B cell (primary cell): Measurements from ENCODE around the gene LDLRAD3. TPM values are rescaled to one million over a fixed set of nuclear protein-coding genes. Genes with fewer than 3 reads are reported as not detected.

Experiments
- ATAC-seq: fragments of 200-7000 bp; cut with Tn5 transposase; one replicate; pipeline ENCODE4 v1.10.0; 2021; ENCODE audit warnings: low read depth, mild to moderate bottlenecking, moderate number of reproducible peaks, moderate library complexity
- CTCF ChIA-PET: fragments of 350-600 bp; sonication (Branson Sonifier 250); formaldehyde crosslinking; loops from one replicate; lab custom pipeline; 2021; ENCODE audit warnings: antibody characterized with exemption, inconsistent platforms; lab: Charles Lee
- POLR2A ChIA-PET: fragments of 350-600 bp; sonication (Branson Sonifier 250); formaldehyde crosslinking; loops from one replicate; lab custom pipeline; 2021; ENCODE audit warnings: antibody characterized with exemption; lab: Charles Lee
- DNase-seq: peaks from one replicate; pipeline ENCODE4 v3.0.0; 2013
- H2AFZ ChIP-seq: 2 replicates; pipeline ENCODE4 v1.6.1; 2012; ENCODE audit warnings: mild to moderate bottlenecking, low read depth, low read length; ENCODE audit not compliant: insufficient read depth, poor library complexity, severe bottlenecking
- H3K27ac ChIP-seq, 2 donors: 1 replicate in 1 of 2; 2 replicates in 1 of 2; pipeline ENCODE4 v1.5.1; 2012 to 2013; ENCODE audit warnings: low read length in 2 of 2, mild to moderate bottlenecking in 2 of 2, moderate library complexity in 1 of 2
- H3K27me3 ChIP-seq, 4 experiments: fragments of 200-600 bp in 1 of 4; sonication (generic) in 1 of 4; replicated peaks in 1 of 4; 1 replicate in 2 of 4; 2 replicates in 2 of 4; pipeline versions ENCODE4 v1.6.1 to v1.7.0; 2013 to 2016; ENCODE audit warnings: low read length in 3 of 4, mild to moderate bottlenecking in 2 of 4, mixed read lengths in 1 of 4, moderate library complexity in 1 of 4; ENCODE audit not compliant: insufficient read depth in 4 of 4, control insufficient read depth in 3 of 4; ENCODE audit errors: control extremely low read depth in 1 of 4
- H3K36me3 ChIP-seq, 2 experiments: replicated peaks in 1 of 2; 1 replicate in 1 of 2; 2 replicates in 1 of 2; pipeline versions ENCODE4 v1.6.1 to v1.7.1; 2013; ENCODE audit warnings: low read length in 1 of 2; ENCODE audit not compliant: insufficient read depth in 2 of 2, control insufficient read depth in 1 of 2; ENCODE audit errors: control extremely low read depth in 1 of 2, extremely low read depth in 1 of 2
- H3K4me1 ChIP-seq, 2 donors: fragments of 200-600 bp in 1 of 2; sonication (generic) in 1 of 2; 1 replicate in 1 of 2; 2 replicates in 1 of 2; pipeline versions ENCODE4 v1.5.1 to v1.6.1; 2013 to 2017; ENCODE audit warnings: low read length in 2 of 2; ENCODE audit not compliant: control insufficient read depth in 2 of 2, insufficient read depth in 2 of 2
- H3K4me2 ChIP-seq: replicated peaks from 2 replicates; pipeline ENCODE3; 2012; ENCODE audit warnings: mild to moderate bottlenecking, low read depth, low read length; ENCODE audit not compliant: poor library complexity, severe bottlenecking
- H3K4me3 ChIP-seq, 5 experiments: fragments of 200-600 bp in 1 of 5; sonication (generic) in 1 of 5; 1 replicate in 3 of 5; 2 replicates in 2 of 5; pipeline versions ENCODE4 v1.5.1 to v1.7.0; 2011 to 2016; ENCODE audit warnings: low read length in 4 of 5, mild to moderate bottlenecking in 4 of 5, low read depth in 2 of 5, control low read depth in 1 of 5, moderate library complexity in 1 of 5; ENCODE audit not compliant: insufficient read depth in 1 of 5; ENCODE audit errors: control extremely low read depth in 1 of 5, extremely low read depth in 1 of 5
- H3K79me2 ChIP-seq: fragments of 200-600 bp; sonication (generic); one replicate; pipeline ENCODE4 v1.6.0; 2016; ENCODE audit warnings: low read length; ENCODE audit not compliant: control insufficient read depth, insufficient read depth
- H3K9ac ChIP-seq: fragments of 200-600 bp; sonication (generic); 2 replicates; pipeline ENCODE4 v1.6.1; 2017; ENCODE audit warnings: mild to moderate bottlenecking, low read length, moderate library complexity
- H3K9me3 ChIP-seq, 3 donors: one replicate each; pipeline versions ENCODE4 v1.6.1 to v1.7.1; 2013; ENCODE audit warnings: low read length in 2 of 3; ENCODE audit not compliant: control insufficient read depth in 2 of 3, insufficient read depth in 1 of 3; ENCODE audit errors: control extremely low read depth in 1 of 3
- H4K20me1 ChIP-seq: 2 replicates; pipeline ENCODE4 v1.6.0; 2012; ENCODE audit warnings: mild to moderate bottlenecking, low read length; ENCODE audit not compliant: insufficient read depth, control insufficient read depth, poor library complexity, severe bottlenecking
- H3K27ac Mint-ChIP-seq: one replicate; pipeline ENCODE4 v1.8.0; 2021; ENCODE audit warnings: mixed read lengths
- H3K27me3 Mint-ChIP-seq: one replicate; pipeline ENCODE4 v1.8.0; 2021; ENCODE audit warnings: mixed read lengths
- H3K4me1 Mint-ChIP-seq: one replicate; pipeline ENCODE4 v1.8.0; 2021; ENCODE audit warnings: mixed read lengths
- H3K4me3 Mint-ChIP-seq: one replicate; pipeline ENCODE4 v1.8.0; 2021; ENCODE audit warnings: mixed read lengths
- H3K9me3 Mint-ChIP-seq: one replicate; pipeline ENCODE4 v1.8.0; 2022; ENCODE audit warnings: mixed read lengths; ENCODE audit not compliant: insufficient read depth
- CTCF ChIP-seq: fragments of 200-600 bp; IDR thresholded peaks from one replicate; pipeline ENCODE4 v1.8.0; 2022; ENCODE audit warnings: antibody characterized with exemption, mild to moderate bottlenecking
- EZH2 ChIP-seq: IDR thresholded peaks from 2 replicates; pipeline ENCODE4 v1.6.1; 2012; ENCODE audit warnings: borderline replicate concordance, low read depth, mild to moderate bottlenecking, moderate library complexity, low read length; ENCODE audit not compliant: insufficient read depth, poor library complexity, severe bottlenecking
- WGBS: methylation state at CpG from one replicate; pipeline ENCODE4 v1.1.5; 2013; ENCODE audit warnings: missing lambda C conversion rate; ENCODE audit not compliant: insufficient coverage; 5-methylcytosine and 5-hydroxymethylcytosine counted together
- intact Hi-C: fragments of 100-400 bp; cut with micrococcal nuclease; formaldehyde crosslinking; loops from one replicate; pipeline ENCODE4 v1.10.0; 2022
- polyA plus RNA-seq: library from polyadenylated mRNA; depleted of rRNA; stranded (reverse); fragments of >200 nt; gene quantifications from 2 replicates; pipeline ENCODE4 v1.2.3, GENCODE V29; 2012
- total RNA-seq, 2 donors: library from RNA; stranded (reverse); fragments of 120-200 nt in 1 of 2; gene quantifications; 1 replicate in 1 of 2; 2 replicates in 1 of 2; pipeline versions ENCODE4 v1.2.3 to v1.2.4, GENCODE V29; 2013 to 2022

LDLRAD3 gene
- total and polyA plus RNA-seq, 2 donors (not counting 1 experiment from before 2014, with no cell fraction given): 0.01 TPM; not detected in 1

- WGBS: 84% methylated on average over 7 of the region's 7 CpGs
- Histone ChIP-seq H2AFZ (no peak overlapping the region), H3K9ac (no peak overlapping the region), H4K20me1 (no peaks in the 10 kb centered on the region), H3K79me2 (no peaks in the 10 kb centered on the region), H3K36me3 (no peaks in the 10 kb centered on the region), H3K27me3 (no peaks in the 10 kb centered on the region), H3K27ac (no peak overlapping the region), H3K4me2 (no peak overlapping the region), H3K4me1 (no peaks in the 10 kb centered on the region), H3K9me3 (peaks cover 0 to 1% (median 0%) of the 10 kb centered on the region in 3 donors), H3K4me3 (no peak overlapping the region)
- intact Hi-C loops: no loop called here
- no peak overlapping the region for H3K4me3 Mint-ChIP-seq
- DNase-seq: no peak
- no peak for ATAC-seq
- POLR2A ChIA-PET: no interaction called here
- H3K27ac Mint-ChIP-seq: no peak overlapping the region
- H3K4me1 Mint-ChIP-seq: no peaks in the 10 kb centered on the region
- CTCF ChIA-PET: interaction anchor here (1.2 kb wide), 1 partner anchor 51 kb away, joined by 3 read pairs; no protein-coding TSS in a partner anchor
- TF ChIP-seq CTCF (no peak), EZH2 (no peak)
- H3K9me3 Mint-ChIP-seq: peaks cover 7% of the 10 kb centered on the region
- H3K27me3 Mint-ChIP-seq: peaks cover 21% of the 10 kb centered on the region
These were observed 271.8 kb downstream of the LDLRAD3 start for GRCh38 chr11:36215693-36216060.

- no peaks in the 10 kb centered on the region for H3K36me3 ChIP-seq
- H3K4me3 ChIP-seq: no peak overlapping the region
- H3K27me3 ChIP-seq: no peaks in the 10 kb centered on the region
- intact Hi-C loops: no loop called here
- TF ChIP-seq EZH2: no peak
- no peak for TF ChIP-seq CTCF
- DNase-seq (no peak), ATAC-seq (no peak)
- no peaks in the 10 kb centered on the region for H4K20me1 ChIP-seq
- H2AFZ ChIP-seq: no peak overlapping the region
- WGBS: 13% methylated on average over 1 of the region's 3 CpGs
- no peaks in the 10 kb centered on the region for H3K4me1 Mint-ChIP-seq
- H3K27ac Mint-ChIP-seq: no peak overlapping the region
- H3K4me1 ChIP-seq: no peaks in the 10 kb centered on the region
- H3K4me2 ChIP-seq: no peak overlapping the region
- no peak overlapping the region for H3K4me3 Mint-ChIP-seq
- ChIA-PET POLR2A (no interaction called here), CTCF (interaction anchor here (1.2 kb wide), 1 partner anchor 51 kb away, joined by 3 read pairs; no protein-coding TSS in a partner anchor)
- no peak overlapping the region for H3K27ac ChIP-seq
- H3K9ac ChIP-seq: no peak overlapping the region
- peaks cover 21% of the 10 kb centered on the region for H3K27me3 Mint-ChIP-seq
- peaks cover 0 to 4% (median 1%) of the 10 kb centered on the region in 3 donors for H3K9me3 ChIP-seq
- H3K79me2 ChIP-seq: no peaks in the 10 kb centered on the region
- peaks cover 7% of the 10 kb centered on the region for H3K9me3 Mint-ChIP-seq
These were observed 272.3 kb downstream of the LDLRAD3 start for GRCh38 chr11:36216061-36216615.
